GM12892 (cell line): Measurements from ENCODE around the gene DTNBP1.
A peak's percentile ranks its signal among the peaks of the same experiment; 100 is the strongest.
"Not testable (repeated sequence)": the region's sequence is repeated elsewhere in the genome, so short reads cannot be mapped to it uniquely, and the experiment has no call there.

Source experiments
- DNase-seq: peaks from one replicate; pipeline ENCODE4 v3.0.0; 2011; ENCODE audit not compliant: insufficient read length
- FAIRE-seq: peaks from 2 replicates; lab custom pipeline; 2011; peaks lifted over from hg19 to GRCh38; lab: Jason Lieb, UNC
- POLR2A ChIP-seq: IDR thresholded peaks from 2 replicates; pipeline ENCODE4 v1.6.1; 2011; ENCODE audit warnings: low read depth, low read length, control low read depth
- POLR2AphosphoS5 ChIP-seq: IDR thresholded peaks from 2 replicates; pipeline ENCODE4 v1.6.1; 2011; ENCODE audit warnings: low read depth, low read length, control low read depth
- TAF1 ChIP-seq: IDR thresholded peaks from 2 replicates; pipeline ENCODE4 v1.6.1; 2011; ENCODE audit warnings: low read depth, mild to moderate bottlenecking, control low read depth, low read length, borderline replicate concordance

The DTNBP1 gene

DNA sequence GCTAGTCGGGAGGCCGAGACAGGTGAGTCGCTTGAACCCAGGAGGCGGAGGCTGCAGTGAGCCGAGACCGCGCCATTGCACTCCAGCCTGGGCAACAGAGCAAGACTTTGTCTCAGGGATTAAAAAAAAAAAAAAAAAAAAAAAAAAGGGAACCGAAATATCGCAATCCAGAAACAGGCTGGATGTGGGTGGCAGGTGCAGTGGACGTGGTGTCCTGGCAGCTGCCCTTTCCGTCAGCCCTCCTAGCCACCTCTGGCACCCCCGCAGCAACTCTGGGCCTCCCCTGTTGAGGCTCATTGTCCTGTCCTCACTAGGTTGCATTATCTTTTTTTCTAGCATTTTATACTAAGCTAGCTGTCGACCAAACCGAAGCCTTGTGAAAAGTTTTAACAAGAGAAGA, 113.5 kb downstream of the DTNBP1 start:
- no peak for TF ChIP-seq TAF1
- no peak for TF ChIP-seq POLR2A
- no peak for TF ChIP-seq POLR2AphosphoS5

DNA sequence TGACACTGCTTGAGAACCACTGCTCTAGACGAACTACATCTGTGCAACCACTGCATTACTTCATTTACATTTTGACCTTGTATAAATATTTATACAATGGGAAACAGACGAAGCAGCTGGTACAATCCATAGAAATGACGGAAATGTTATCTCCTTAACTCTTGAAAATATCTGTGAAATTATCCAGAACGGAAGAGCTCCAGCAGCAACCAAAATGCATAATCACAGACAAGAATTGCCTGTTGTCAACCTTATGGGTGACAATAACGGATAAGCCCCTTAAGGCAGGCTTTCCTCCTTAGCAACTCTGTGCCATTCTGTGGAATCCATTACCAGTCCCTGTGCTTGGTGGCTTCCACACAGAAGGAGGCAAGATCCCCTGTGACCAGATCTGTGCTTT, 115.4 kb downstream of the DTNBP1 start:
- DNase-seq (no peak), FAIRE-seq (no peak)
- TF ChIP-seq TAF1 (no peak), POLR2AphosphoS5 (no peak), POLR2A (no peak)

More for the DNA sequence above, 113.5 kb downstream of the DTNBP1 start:
- DNase-seq (no peak), FAIRE-seq (no peak)

DNA sequence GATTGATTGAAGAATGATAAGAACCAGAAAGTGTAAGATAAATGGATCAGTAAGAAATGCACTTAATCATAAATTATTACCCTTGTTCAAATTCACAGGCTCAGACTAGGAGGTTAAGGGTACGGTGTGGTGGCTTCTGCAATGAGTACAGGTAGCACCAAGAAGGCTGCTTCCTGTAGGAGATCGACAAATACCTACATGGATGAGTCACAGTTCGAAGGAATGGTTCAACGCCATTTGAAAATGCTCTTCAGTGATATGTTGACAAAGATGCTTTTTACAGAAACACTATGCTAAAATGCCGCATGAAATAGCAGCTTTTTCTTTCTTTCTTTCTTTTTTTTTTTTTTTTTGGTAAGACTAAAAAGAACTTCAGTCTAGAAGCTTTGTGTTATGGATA, 116.2 kb downstream of the DTNBP1 start:
- no peak for FAIRE-seq

DNA sequence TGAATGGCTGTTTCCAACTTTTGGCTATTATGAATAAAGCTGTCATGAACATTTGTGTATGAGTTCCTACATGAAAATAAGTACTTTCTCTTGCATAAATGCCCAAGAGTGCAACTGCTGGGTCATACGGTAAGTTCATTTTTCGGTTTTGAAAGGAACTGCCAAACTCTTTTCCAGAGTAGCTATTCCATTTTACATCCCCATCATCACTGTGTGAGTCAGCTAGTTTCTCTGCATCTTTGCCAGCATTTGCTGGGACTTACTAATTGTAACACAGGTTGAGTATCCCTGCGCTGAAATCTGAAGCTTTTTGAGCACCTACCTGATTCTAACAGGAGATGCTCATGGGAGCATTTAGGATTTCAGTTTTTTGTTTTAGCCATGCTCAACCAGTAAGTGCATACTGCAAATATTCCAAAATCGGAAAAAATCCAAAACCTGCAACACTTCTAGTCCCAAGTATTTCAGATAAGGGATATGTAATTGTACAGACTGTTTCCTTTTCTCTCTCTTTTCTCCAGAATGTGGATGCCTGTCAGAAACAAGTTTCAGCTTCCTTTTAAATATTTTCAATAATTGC, 118.4 kb downstream of the DTNBP1 start:
- DNase-seq, result no peak
- peak; percentile 5 for FAIRE-seq
- TF ChIP-seq POLR2A (no peak), TAF1 (no peak), POLR2AphosphoS5 (no peak)

More for the DNA sequence above, 116.2 kb downstream of the DTNBP1 start:
- DNase-seq, result no peak
- no peak for TF ChIP-seq POLR2A
- TF ChIP-seq POLR2AphosphoS5, result no peak
- no peak for TF ChIP-seq TAF1

DNA sequence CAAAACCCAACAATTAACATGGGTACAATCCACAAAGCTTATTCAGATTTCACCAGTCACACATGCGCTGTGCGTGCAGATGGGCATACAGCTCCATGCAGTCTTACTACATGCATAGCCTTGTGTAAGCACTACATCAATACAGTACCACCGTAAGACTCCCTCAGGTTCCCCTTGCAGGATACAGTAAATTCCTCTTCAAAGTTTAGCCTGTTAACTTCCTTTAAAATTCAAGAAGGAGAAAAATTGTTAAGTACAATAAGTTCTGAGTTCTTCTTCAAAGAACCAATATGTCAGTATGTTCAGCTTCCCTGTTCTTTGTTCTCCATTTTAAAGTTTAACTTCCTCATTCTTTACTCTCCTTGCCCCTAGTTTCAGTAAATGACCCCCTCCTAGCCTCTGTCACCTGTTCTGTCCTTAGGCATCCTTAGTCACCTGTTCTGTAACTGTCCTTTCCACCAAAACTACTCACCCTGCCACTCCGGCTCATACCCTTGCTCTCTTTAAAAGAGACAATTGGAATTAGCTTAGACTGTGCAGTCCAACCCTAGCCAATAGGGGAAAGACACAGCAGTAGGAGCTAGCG, 119.4 kb downstream of the DTNBP1 start:
- DNase-seq, FAIRE-seq: not testable (repeated sequence)

DNA sequence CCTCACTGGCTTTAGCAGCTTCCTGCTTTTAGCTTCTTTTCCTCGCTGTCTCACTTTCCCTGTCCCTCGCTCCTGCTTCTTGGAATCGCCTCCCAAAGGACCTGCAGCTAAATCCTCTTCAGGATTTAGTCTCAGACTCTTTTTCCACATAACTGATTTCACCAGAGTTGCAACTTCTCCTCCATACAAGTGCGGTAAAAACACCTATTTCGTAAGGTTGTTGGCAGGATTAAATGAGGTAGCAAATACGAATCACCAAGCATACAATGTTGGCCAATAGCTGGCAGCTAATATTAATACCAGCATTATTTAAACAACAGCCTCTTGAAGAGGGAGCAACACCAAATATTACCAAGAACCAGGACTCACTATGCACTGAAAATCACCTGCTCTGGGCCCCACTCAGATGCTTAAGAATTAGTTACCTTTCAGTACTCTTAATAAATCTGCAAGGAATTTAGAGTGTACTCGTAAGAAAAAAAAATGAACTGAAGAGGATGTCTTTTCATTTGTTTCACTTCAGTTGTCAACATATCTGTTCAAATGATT, 123.0 kb downstream of the DTNBP1 start:
- FAIRE-seq (no peak), DNase-seq (no peak)
- no peak for TF ChIP-seq TAF1

DNA sequence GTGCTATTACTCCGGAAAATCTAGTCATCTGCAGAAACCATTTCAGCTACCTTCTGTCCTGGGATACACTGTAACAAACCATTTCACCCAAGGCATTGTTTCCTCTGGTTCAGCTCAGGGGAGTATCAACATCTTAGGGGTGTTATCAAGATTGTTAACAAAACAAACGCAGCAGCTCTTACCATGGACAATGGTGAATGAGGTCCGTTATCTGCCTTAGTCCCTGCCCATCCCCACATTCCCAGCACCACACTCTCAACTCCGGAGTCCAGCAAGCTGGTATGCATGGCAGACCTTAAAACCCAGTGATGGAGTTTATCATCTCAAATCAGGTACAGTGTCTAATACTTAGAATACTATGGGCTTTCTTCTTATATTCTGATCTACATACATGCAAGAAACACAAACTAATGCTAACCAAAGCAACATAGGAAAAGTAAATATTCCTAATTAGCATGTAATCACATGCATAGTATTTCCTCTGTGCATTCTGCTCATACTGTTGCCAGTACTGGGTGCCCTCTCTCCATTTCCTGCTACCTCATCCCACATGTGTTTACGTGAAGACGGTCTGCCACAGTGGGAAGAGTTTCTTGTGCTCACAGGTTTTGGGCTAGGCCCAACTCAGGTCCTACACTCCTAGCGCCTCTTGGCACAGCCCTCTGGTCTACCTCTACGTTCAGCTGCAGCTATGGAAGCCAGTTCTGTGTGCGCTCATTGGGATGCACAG, 123.9 kb downstream of the DTNBP1 start:
- TF ChIP-seq POLR2AphosphoS5, result no peak
- no peak for TF ChIP-seq TAF1
- no peak for TF ChIP-seq POLR2A
- FAIRE-seq (no peak), DNase-seq (no peak)

DNA sequence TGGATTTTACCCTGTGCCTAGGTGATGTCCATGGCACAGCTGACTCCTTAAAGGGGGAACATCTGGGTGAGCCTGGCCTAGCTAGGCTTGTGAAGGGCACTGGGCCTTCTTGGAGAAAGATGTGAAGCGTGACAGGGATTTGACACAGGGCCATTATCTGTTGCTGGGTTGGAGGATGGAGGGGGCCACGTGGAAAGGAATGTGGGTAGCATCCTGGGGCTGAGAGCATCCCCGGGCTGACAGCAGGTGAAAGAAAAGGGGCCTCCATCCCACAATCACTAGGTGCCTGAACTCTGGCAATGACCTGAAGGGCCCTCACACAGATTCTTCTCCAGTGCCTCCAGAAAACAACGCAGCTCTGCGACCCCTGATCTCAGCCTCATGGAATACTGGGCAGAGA, 124.7 kb downstream of the DTNBP1 start:
- no peak for FAIRE-seq
- TF ChIP-seq TAF1 (no peak), POLR2AphosphoS5 (no peak), POLR2A (no peak)

DNA sequence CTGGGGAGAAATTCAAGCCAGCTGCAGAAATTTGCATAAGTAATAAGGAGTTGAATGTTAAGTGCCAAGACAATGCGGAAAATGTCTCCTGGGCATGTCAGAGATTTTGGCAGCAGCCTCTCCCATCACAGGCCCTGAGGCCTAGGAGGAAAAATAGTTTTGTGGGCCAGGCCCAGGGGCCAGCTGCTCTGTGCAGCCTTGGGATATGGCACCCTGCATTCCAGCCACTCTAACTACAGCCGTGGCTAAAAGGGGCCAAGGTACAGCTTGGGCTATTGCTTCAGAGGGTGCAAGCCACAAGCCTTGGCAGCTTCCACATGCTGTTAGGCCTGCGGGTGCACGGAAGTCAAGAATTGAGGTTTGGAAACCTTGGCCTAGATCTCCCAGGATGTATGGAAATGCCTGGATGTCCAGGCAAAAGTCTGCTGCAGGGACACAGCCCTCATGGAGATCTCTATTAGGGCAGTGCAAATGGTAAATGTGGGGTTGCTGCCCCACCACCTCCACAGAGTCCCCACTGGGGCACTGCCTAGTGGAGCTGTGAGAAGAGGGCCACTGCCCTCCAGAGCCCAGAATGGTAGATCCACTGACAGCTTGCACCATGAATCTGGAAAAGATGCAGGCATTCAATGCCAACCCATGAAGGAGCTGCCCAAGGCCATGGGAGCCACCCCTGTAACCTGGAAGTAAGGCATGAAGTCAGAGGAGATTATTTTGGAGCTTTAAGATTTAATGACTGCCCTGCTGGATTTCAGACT, 126.5 kb downstream of the DTNBP1 start:
- TF ChIP-seq POLR2AphosphoS5 (no peak), POLR2A (no peak), TAF1 (no peak)
- DNase-seq (no peak), FAIRE-seq (no peak)

More for the DNA sequence above, 124.7 kb downstream of the DTNBP1 start:
- no peak for DNase-seq

DNA sequence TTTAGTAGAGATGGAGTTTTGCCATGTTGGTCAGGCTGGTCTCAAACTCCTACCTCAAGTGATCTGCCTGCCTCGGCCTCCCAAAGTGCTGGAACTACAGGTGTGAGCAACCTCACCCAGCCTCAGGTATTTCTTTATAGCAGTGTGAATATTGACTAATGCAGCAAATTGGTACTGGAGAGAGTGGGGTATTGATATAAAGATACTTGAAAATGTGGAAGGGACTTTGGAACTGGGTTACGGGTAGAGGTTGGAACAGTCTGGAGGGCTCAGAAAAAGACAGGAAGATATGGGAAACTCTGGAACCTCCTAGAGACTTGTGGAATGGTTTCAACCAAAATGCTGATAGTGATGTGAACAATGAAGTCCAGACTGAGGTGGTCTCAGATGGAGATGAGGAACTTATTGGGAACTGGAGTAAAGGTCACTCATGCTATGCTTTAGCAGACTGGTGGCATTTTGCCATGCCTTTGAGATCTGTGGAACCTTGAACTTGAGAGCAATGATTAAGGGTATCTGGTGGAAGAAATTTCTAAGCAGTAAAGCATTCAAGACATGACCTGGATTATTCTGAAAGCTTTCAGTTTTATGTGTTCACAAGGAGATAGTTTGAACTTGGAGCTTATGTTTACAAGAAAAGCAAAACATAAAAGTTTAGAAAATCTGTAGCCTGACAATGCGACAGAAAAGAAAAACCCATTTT, 127.2 kb downstream of the DTNBP1 start:
- no peak for DNase-seq
- TF ChIP-seq POLR2AphosphoS5 (no peak), TAF1 (no peak), POLR2A (no peak)
- no peak for FAIRE-seq

DNA sequence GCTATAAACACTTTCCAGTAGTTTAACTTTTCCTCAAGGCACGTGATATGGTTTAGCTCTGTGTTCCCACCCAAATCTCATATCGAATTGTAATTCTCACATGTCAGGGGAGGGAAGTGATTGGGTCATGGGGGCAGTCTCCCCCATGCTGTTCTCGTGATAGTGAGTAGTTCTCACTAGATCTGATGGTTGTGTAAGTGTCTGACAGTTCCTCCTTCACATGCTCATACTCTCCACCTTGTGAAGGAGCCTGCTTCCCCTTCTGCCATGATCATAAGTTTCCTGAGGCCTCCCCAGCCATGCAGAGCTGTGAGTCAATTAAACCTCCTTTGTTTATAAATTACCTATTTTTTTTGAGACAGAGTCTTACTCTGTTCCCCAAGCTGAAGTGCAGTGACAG, 127.9 kb downstream of the DTNBP1 start:
- TF ChIP-seq POLR2A (no peak), POLR2AphosphoS5 (no peak), TAF1 (no peak)

More for the DNA sequence above, 127.9 kb downstream of the DTNBP1 start:
- FAIRE-seq (no peak), DNase-seq (no peak)
